IPS-15b (cell line): Measurements from ENCODE around the gene ZNF358.
A peak's percentile ranks its signal among the peaks of the same experiment; 100 is the strongest.

Source experiments
- H3K27me3 ChIP-seq: one replicate; pipeline ENCODE4 v1.6.1; 2013; ENCODE audit warnings: low read length; ENCODE audit not compliant: control insufficient read depth, insufficient read depth
- H3K36me3 ChIP-seq: one replicate; pipeline ENCODE4 v1.6.1; 2013; ENCODE audit warnings: low read length; ENCODE audit not compliant: control insufficient read depth, insufficient read depth
- H3K4me1 ChIP-seq: one replicate; pipeline ENCODE4 v1.6.1; 2013; ENCODE audit warnings: mild to moderate bottlenecking, low read length; ENCODE audit not compliant: control insufficient read depth, insufficient read depth
- H3K4me3 ChIP-seq: one replicate; pipeline ENCODE4 v1.5.1; 2013; ENCODE audit warnings: low read depth, low read length
- H3K9ac ChIP-seq: one replicate; pipeline ENCODE4 v1.6.1; 2013; ENCODE audit warnings: low read depth, mild to moderate bottlenecking, low read length
- H3K9me3 ChIP-seq: one replicate; pipeline ENCODE4 v1.6.1; 2013; ENCODE audit warnings: mild to moderate bottlenecking, low read length; ENCODE audit not compliant: control insufficient read depth, insufficient read depth

Gene ZNF358

GRCh38 chr19:7515645-7516151, at the start of gene ZNF358:
ZNF358 (plus strand) TSS chr19:7516103; CDS start chr19:7519243, 3,140 bp downstream.
- H3K9ac ChIP-seq, result peak within 1 kb of the TSS; percentile 94
- H3K4me1 ChIP-seq, result peaks cover 5% of the 10 kb centered on the region
- H3K9me3 ChIP-seq, result no peaks in the 10 kb centered on the region
- H3K4me3 ChIP-seq, result peak within 1 kb of the TSS; percentile 78
- H3K27me3 ChIP-seq, result no peaks in the 10 kb centered on the region
- no peaks in the 10 kb centered on the region for H3K36me3 ChIP-seq

DNA sequence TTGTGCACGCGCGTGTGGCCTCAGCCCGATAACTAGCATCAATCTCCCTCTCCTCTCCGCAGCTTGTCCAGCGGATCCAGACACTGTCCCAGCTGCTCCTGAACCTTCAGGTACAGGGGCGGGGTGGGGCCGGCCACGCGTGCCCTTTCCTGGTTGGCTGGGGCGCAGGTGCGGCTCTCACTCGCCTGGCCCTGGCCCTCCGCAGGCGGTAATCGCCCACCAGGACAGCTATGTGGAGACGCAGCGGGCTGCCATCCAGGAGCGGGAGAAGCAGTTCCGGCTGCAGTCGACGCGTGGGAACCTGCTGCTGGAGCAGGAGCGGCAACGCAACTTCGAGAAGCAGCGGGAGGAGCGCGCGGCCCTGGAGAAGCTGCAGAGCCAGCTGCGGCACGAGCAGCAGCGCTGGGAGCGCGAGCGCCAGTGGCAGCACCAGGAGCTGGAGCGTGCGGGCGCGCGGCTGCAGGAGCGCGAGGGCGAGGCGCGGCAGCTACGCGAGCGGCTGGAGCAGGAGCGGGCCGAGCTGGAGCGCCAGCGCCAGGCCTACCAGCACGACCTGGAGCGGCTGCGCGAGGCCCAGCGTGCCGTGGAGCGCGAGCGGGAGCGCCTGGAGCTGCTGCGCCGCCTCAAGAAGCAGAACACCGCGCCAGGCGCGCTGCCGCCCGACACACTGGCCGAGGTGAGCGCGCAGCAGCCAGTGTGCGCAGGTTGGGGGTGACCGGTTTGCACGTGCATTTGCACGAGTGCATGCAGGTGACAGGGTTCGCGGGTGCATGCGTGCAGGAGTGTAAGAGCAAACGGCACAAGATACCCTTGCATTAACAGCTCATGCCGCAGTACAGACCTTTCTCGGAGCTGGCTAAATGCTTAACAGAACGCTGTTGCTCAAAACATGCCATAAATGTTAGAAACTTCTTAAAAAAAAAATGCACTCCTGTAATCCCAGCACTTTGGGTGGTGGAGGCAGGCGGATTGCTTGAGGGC, 48.6 kb upstream of the ZNF358 start:
- Histone ChIP-seq H3K9ac (no peak overlapping the region), H3K27me3 (no peaks in the 10 kb centered on the region), H3K9me3 (no peaks in the 10 kb centered on the region), H3K36me3 (peaks cover 36% of the 10 kb centered on the region), H3K4me1 (no peaks in the 10 kb centered on the region), H3K4me3 (no peak overlapping the region)

DNA sequence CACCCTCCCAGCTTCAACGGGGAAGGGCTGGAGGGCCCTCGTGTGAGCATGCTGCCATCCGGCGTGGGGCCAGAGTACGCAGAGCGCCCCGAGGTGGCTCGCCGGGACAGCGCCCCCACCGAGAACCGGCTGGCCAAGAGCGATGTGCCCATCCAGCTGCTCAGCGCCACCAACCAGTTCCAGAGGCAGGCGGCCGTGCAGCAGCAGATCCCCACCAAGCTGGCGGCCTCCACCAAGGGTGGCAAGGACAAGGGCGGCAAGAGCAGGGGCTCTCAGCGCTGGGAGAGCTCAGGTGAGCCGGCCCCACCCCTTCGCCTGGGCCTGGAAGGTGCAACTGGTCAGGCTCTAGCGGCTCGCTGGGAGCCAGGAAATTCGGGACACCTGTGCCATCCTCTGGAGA, 47.1 kb upstream of the ZNF358 start:
- no peak overlapping the region for H3K9ac ChIP-seq
- no peaks in the 10 kb centered on the region for H3K27me3 ChIP-seq
- H3K9me3 ChIP-seq, result no peaks in the 10 kb centered on the region
- H3K4me3 ChIP-seq, result no peak overlapping the region
- H3K36me3 ChIP-seq, result peaks cover 31% of the 10 kb centered on the region
- H3K4me1 ChIP-seq, result no peaks in the 10 kb centered on the region

DNA sequence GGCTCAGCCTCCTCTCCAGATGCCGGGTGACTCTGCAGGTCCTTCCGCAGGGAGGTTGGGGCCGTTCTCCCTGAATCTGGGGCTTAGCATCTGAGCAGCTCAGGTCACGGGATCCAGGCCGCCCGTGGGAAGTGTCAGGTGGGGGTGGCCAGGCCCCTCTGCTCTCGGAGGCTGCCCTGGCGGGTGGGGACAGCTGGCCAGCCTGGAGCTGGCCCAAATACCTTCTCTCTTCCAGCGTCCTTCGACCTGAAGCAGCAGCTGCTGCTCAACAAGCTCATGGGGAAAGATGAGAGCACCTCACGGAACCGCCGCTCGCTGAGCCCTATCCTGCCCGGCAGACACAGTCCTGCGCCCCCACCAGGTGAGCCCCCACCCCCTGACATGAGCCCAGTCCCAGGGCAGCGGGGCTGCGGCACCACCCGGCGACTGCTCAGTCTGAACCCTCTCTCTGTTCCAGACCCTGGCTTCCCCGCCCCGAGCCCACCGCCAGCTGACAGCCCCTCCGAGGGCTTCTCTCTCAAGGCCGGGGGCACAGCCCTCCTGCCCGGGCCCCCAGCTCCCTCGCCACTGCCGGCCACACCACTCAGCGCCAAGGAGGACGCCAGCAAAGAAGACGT, 46.1 kb upstream of the ZNF358 start:
- Histone ChIP-seq H3K9ac (no peak overlapping the region), H3K9me3 (no peaks in the 10 kb centered on the region), H3K27me3 (no peaks in the 10 kb centered on the region), H3K4me3 (no peak overlapping the region), H3K36me3 (peaks cover 26% of the 10 kb centered on the region), H3K4me1 (no peaks in the 10 kb centered on the region)

DNA sequence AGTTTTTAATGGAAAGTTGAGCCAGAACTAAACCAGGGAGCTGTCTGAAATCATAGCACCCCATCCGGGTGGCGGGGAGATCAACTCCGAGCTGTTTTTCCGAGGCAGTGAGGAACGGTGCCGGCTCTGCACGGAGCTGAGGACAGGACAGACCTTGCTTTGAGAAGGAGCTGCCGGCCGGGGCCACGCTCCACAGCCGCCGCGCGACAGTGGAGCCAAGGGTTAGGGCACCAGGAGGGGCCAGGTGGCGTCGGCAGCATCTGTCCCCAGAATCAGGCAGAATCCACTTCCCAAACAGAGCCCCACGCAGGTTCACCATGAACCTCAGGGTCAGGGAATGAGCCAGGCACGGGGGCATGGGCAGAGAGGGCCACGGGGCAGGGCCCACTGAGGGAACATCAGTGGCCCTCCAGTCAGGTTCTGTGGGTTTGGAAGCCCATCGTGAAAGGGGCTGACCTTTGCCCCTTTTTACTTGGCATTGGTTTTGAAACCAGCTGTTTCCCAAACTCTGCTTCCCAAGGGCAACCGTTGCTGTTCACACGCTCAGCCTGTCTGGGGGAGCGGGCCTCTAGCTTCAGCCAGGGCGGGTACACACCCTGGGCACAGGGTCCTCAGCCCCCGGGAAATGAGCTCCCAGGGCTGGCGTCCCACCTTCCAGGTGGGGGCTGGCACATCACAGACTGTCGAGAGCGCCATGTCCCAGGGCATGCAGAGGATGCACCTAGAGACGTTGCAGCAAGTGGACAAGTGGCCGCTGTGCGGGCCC, 45.2 kb upstream of the ZNF358 start:
- H3K4me1 ChIP-seq, result no peaks in the 10 kb centered on the region
- H3K9me3 ChIP-seq, result no peaks in the 10 kb centered on the region
- H3K4me3 ChIP-seq, result no peak overlapping the region
- H3K27me3 ChIP-seq, result no peaks in the 10 kb centered on the region
- no peak overlapping the region for H3K9ac ChIP-seq
- H3K36me3 ChIP-seq, result peaks cover 26% of the 10 kb centered on the region

GRCh38 chr19:7471696-7472615, 43.9 kb upstream of the ZNF358 start:
- Histone ChIP-seq H3K4me1 (no peaks in the 10 kb centered on the region), H3K9ac (no peak overlapping the region), H3K9me3 (no peaks in the 10 kb centered on the region), H3K36me3 (peaks cover 26% of the 10 kb centered on the region), H3K4me3 (no peak overlapping the region), H3K27me3 (no peaks in the 10 kb centered on the region)

DNA sequence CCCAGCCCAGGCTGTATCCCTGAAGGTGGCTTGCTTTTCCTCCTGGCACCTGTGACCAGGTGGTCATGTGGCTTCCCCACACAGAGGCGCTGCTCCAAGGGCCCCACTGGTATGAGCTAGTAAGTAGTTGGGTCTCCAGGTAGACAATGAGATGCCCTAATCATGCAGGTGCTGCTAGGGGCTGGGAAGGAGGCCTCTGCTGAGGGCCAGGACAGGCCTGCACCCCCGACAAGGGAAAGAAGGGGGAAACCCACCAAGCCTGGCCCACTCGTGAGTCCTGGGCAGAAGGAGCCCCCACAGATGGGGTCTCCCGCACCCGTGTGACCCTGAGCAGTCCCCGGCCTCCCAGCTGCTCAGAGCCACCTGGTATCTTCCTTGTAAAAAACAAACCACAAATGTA, 40.2 kb upstream of the ZNF358 start:
- Histone ChIP-seq H3K4me1 (peaks cover 4% of the 10 kb centered on the region), H3K27me3 (no peaks in the 10 kb centered on the region), H3K4me3 (no peak overlapping the region), H3K36me3 (peaks cover 7% of the 10 kb centered on the region), H3K9me3 (no peaks in the 10 kb centered on the region), H3K9ac (no peak overlapping the region)

- no peak overlapping the region for H3K9ac ChIP-seq
- no peaks in the 10 kb centered on the region for H3K27me3 ChIP-seq
- no peaks in the 10 kb centered on the region for H3K9me3 ChIP-seq
- peaks cover 7% of the 10 kb centered on the region for H3K36me3 ChIP-seq
- peaks cover 5% of the 10 kb centered on the region for H3K4me1 ChIP-seq
- H3K4me3 ChIP-seq, result no peak overlapping the region
Observed at GRCh38 chr19:7476241-7476640, 39.7 kb upstream of the ZNF358 start.

GRCh38 chr19:7476777-7477494, 39.0 kb upstream of the ZNF358 start:
- H3K4me3 ChIP-seq, result no peak overlapping the region
- no peaks in the 10 kb centered on the region for H3K9me3 ChIP-seq
- no peaks in the 10 kb centered on the region for H3K27me3 ChIP-seq
- H3K36me3 ChIP-seq, result peaks cover 4% of the 10 kb centered on the region
- no peak overlapping the region for H3K9ac ChIP-seq
- H3K4me1 ChIP-seq, result peaks cover 5% of the 10 kb centered on the region

GRCh38 chr19:7477758-7478157, 38.1 kb upstream of the ZNF358 start:
- Histone ChIP-seq H3K9ac (no peak overlapping the region), H3K4me1 (peaks cover 5% of the 10 kb centered on the region), H3K27me3 (no peaks in the 10 kb centered on the region), H3K4me3 (no peak overlapping the region), H3K36me3 (no peaks in the 10 kb centered on the region), H3K9me3 (no peaks in the 10 kb centered on the region)
